Measurements from ENCODE around the gene P3R3URF.

The P3R3URF gene

GRCh38 chr1:46181343-46182260, 5.3 kb upstream of the P3R3URF start (continued):
- TF ChIP-seq CREB5 (CRISPR knock-in tag; IDR thresholded peaks at IDR 0.05; ENCODE audit: low read depth): no peak
- no peak for TF ChIP-seq TCF4 (CRISPR knock-in tag; IDR thresholded peaks at IDR 0.05; ENCODE audit: borderline replicate concordance)
- TF ChIP-seq ZNF70 (CRISPR knock-in tag; IDR thresholded peaks at IDR 0.05): no peak
- no peak for TF ChIP-seq TOX (CRISPR knock-in tag; IDR thresholded peaks at IDR 0.05; ENCODE audit: borderline replicate concordance)
- TF ChIP-seq CSRNP3 (CRISPR knock-in tag; IDR thresholded peaks at IDR 0.05): no peak
- no peak for TF ChIP-seq ZFP30 (CRISPR knock-in tag; IDR thresholded peaks at IDR 0.05)
- TF ChIP-seq OSR1 (CRISPR knock-in tag; IDR thresholded peaks at IDR 0.05): no peak

GRCh38 chr1:46180082-46180616, 3.9 kb upstream of the P3R3URF start:
- TF ChIP-seq CSDC2 (CRISPR knock-in tag; IDR thresholded peaks at IDR 0.05) (no peak), ZNF8 (CRISPR knock-in tag; IDR thresholded peaks at IDR 0.05) (no peak), ISL1 (CRISPR knock-in tag; IDR thresholded peaks at IDR 0.05) (no peak), ZNF70 (CRISPR knock-in tag; IDR thresholded peaks at IDR 0.05) (no peak), PPARA (CRISPR knock-in tag; IDR thresholded peaks at IDR 0.05; ENCODE audit: borderline replicate concordance) (no peak), TOX (CRISPR knock-in tag; IDR thresholded peaks at IDR 0.05; ENCODE audit: borderline replicate concordance) (no peak), ZFP30 (CRISPR knock-in tag; IDR thresholded peaks at IDR 0.05) (no peak), GLIS3 (CRISPR knock-in tag; IDR thresholded peaks at IDR 0.05) (no peak), ESRRG (CRISPR knock-in tag; IDR thresholded peaks at IDR 0.05) (no peak), TSHZ2 (CRISPR knock-in tag; IDR thresholded peaks at IDR 0.05) (no peak), ZFP3 (CRISPR knock-in tag; IDR thresholded peaks at IDR 0.05) (no peak)
- ATAC-seq: peak; percentile 5

GRCh38 chr1:46179138-46180081, 3.1 kb upstream of the P3R3URF start:
- TF ChIP-seq ZFP30 (CRISPR knock-in tag; IDR thresholded peaks at IDR 0.05) (no peak), ZFP3 (CRISPR knock-in tag; IDR thresholded peaks at IDR 0.05) (no peak), TOX (CRISPR knock-in tag; IDR thresholded peaks at IDR 0.05; ENCODE audit: borderline replicate concordance) (no peak), CSDC2 (CRISPR knock-in tag; IDR thresholded peaks at IDR 0.05) (no peak), ESRRG (CRISPR knock-in tag; IDR thresholded peaks at IDR 0.05) (no peak), TSHZ2 (CRISPR knock-in tag; IDR thresholded peaks at IDR 0.05) (no peak), GLIS3 (CRISPR knock-in tag; IDR thresholded peaks at IDR 0.05) (no peak), PATZ1 (CRISPR knock-in tag; IDR thresholded peaks at IDR 0.05; ENCODE audit: borderline replicate concordance) (no peak), TCF4 (CRISPR knock-in tag; IDR thresholded peaks at IDR 0.05; ENCODE audit: borderline replicate concordance) (no peak), POU6F1 (CRISPR knock-in tag; IDR thresholded peaks at IDR 0.05; ENCODE audit: borderline replicate concordance, low read depth) (no peak)
- ATAC-seq: peak; percentile 84

All from SK-N-SH treated with all-trans-retinoic acid at 6 μM for 48 hours (cell line).